ENCODE measurements around the gene NACA.

NACA gene

GRCh38 chr12:56678852-56679251 is 46.2 kb downstream of the NACA start (continued):
- TF ChIP-seq PATZ1 (CRISPR knock-in tag; IDR thresholded peaks at IDR 0.05; ENCODE audit: borderline replicate concordance) (no peak), OSR1 (CRISPR knock-in tag; IDR thresholded peaks at IDR 0.05) (no peak), ZFP3 (CRISPR knock-in tag; IDR thresholded peaks at IDR 0.05) (no peak), ARNTL (CRISPR knock-in tag; IDR thresholded peaks at IDR 0.05; ENCODE audit: borderline replicate concordance, low read depth) (no peak)
- TF ChIP-seq, protein P1, sequence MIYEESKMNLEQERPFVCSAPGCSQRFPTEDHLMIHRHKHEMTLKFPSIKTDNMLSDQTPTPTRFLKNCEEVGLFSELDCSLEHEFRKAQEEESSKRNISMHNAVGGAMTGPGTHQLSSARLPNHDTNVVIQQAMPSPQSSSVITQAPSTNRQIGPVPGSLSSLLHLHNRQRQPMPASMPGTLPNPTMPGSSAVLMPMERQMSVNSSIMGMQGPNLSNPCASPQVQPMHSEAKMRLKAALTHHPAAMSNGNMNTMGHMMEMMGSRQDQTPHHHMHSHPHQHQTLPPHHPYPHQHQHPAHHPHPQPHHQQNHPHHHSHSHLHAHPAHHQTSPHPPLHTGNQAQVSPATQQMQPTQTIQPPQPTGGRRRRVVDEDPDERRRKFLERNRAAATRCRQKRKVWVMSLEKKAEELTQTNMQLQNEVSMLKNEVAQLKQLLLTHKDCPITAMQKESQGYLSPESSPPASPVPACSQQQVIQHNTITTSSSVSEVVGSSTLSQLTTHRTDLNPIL (CRISPR knock-in tag; IDR thresholded peaks at IDR 0.05; ENCODE audit: low read depth): no peak
- TF ChIP-seq, protein P2, sequence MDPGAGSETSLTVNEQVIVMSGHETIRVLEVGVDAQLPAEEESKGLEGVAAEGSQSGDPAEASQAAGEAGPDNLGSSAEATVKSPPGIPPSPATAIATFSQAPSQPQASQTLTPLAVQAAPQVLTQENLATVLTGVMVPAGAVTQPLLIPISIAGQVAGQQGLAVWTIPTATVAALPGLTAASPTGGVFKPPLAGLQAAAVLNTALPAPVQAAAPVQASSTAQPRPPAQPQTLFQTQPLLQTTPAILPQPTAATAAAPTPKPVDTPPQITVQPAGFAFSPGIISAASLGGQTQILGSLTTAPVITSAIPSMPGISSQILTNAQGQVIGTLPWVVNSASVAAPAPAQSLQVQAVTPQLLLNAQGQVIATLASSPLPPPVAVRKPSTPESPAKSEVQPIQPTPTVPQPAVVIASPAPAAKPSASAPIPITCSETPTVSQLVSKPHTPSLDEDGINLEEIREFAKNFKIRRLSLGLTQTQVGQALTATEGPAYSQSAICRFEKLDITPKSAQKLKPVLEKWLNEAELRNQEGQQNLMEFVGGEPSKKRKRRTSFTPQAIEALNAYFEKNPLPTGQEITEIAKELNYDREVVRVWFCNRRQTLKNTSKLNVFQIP (CRISPR knock-in tag; IDR thresholded peaks at IDR 0.05; ENCODE audit: borderline replicate concordance, low read depth): no peak

- TF ChIP-seq ZNF70 (CRISPR knock-in tag; IDR thresholded peaks at IDR 0.05) (no peak), ZNF565 (CRISPR knock-in tag; conservative IDR thresholded peaks at IDR 0.05; ENCODE audit: low read depth) (no peak), GLIS3 (CRISPR knock-in tag; IDR thresholded peaks at IDR 0.05) (no peak), RARB (CRISPR knock-in tag; IDR thresholded peaks at IDR 0.05) (no peak)
- TF ChIP-seq, protein P3, sequence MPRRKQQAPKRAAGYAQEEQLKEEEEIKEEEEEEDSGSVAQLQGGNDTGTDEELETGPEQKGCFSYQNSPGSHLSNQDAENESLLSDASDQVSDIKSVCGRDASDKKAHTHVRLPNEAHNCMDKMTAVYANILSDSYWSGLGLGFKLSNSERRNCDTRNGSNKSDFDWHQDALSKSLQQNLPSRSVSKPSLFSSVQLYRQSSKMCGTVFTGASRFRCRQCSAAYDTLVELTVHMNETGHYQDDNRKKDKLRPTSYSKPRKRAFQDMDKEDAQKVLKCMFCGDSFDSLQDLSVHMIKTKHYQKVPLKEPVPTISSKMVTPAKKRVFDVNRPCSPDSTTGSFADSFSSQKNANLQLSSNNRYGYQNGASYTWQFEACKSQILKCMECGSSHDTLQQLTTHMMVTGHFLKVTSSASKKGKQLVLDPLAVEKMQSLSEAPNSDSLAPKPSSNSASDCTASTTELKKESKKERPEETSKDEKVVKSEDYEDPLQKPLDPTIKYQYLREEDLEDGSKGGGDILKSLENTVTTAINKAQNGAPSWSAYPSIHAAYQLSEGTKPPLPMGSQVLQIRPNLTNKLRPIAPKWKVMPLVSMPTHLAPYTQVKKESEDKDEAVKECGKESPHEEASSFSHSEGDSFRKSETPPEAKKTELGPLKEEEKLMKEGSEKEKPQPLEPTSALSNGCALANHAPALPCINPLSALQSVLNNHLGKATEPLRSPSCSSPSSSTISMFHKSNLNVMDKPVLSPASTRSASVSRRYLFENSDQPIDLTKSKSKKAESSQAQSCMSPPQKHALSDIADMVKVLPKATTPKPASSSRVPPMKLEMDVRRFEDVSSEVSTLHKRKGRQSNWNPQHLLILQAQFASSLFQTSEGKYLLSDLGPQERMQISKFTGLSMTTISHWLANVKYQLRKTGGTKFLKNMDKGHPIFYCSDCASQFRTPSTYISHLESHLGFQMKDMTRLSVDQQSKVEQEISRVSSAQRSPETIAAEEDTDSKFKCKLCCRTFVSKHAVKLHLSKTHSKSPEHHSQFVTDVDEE (CRISPR knock-in tag; IDR thresholded peaks at IDR 0.05): no peak
- ATAC-seq: no peak
Observed at GRCh38 chr12:56677680-56678079, 47.4 kb downstream of the NACA start.

- no peak; the same call in 2 of the 3 replicates for ATAC-seq
- no peak for TF ChIP-seq RARB (CRISPR knock-in tag; IDR thresholded peaks at IDR 0.05)
- TF ChIP-seq ZNF565 (CRISPR knock-in tag; conservative IDR thresholded peaks at IDR 0.05; ENCODE audit: low read depth): no peak
- TF ChIP-seq ISL1 (CRISPR knock-in tag; IDR thresholded peaks at IDR 0.05): no peak
- no peak for TF ChIP-seq CSRNP3 (CRISPR knock-in tag; IDR thresholded peaks at IDR 0.05)
- TF ChIP-seq, protein P3 (CRISPR knock-in tag; IDR thresholded peaks at IDR 0.05): no peak
- TF ChIP-seq SNAI2 (CRISPR knock-in tag; IDR thresholded peaks at IDR 0.05): no peak
- TF ChIP-seq, protein P2 (CRISPR knock-in tag; IDR thresholded peaks at IDR 0.05; ENCODE audit: borderline replicate concordance, low read depth): no peak
- TF ChIP-seq ZC3H10 (CRISPR knock-in tag; IDR thresholded peaks at IDR 0.05): no peak
- no peak for TF ChIP-seq ZFP30 (CRISPR knock-in tag; IDR thresholded peaks at IDR 0.05)
- no peak for TF ChIP-seq ARNTL (CRISPR knock-in tag; IDR thresholded peaks at IDR 0.05; ENCODE audit: borderline replicate concordance, low read depth)
Observed at GRCh38 chr12:56676851-56677580, 48.1 kb downstream of the NACA start.

Data from SK-N-SH treated with all-trans-retinoic acid at 6 μM for 48 hours (cell line).